WTC11 (cell line): ENCODE results near the gene TRIM65. TPM values are rescaled to one million over a fixed set of nuclear protein-coding genes. Genes with fewer than 3 reads are reported as not detected.

Experiments used
- ATF1 ChIP-seq: sonication (generic); formaldehyde crosslinking; IDR thresholded peaks from 2 replicates; pipeline ENCODE4 v1.8.1; 2023; ENCODE audit warnings: mild to moderate bottlenecking, moderate library complexity, missing genetic modification reagents
- ATF6 ChIP-seq: sonication (generic); formaldehyde crosslinking; IDR thresholded peaks from 2 replicates; pipeline ENCODE4 v1.8.1; 2023; ENCODE audit warnings: mild to moderate bottlenecking, missing genetic modification reagents
- CBFB ChIP-seq: sonication (generic); formaldehyde crosslinking; IDR thresholded peaks from 2 replicates; pipeline ENCODE4 v1.8.1; 2022; ENCODE audit warnings: mild to moderate bottlenecking, low read depth, missing genetic modification reagents
- ELF4 ChIP-seq: sonication (generic); formaldehyde crosslinking; IDR thresholded peaks from 2 replicates; pipeline ENCODE4 v1.8.1; 2022; ENCODE audit warnings: low read depth, mild to moderate bottlenecking, moderate library complexity, missing genetic modification reagents
- EMX1 ChIP-seq: fragments of 250-450 bp; sonication (Bioruptor Pico); IDR thresholded peaks from 2 replicates; pipeline ENCODE4 v1.8.0; 2021; ENCODE audit warnings: mild to moderate bottlenecking
- ERG ChIP-seq: fragments of 250-450 bp; sonication (Bioruptor Pico); IDR thresholded peaks from 2 replicates; pipeline ENCODE4 v1.8.0; 2021; ENCODE audit warnings: mild to moderate bottlenecking
- FOXP1 ChIP-seq: sonication (generic); formaldehyde crosslinking; IDR thresholded peaks from 2 replicates; pipeline ENCODE4 v1.8.0; 2022; ENCODE audit warnings: missing genetic modification reagents, mild to moderate bottlenecking, moderate library complexity, borderline replicate concordance
- IRF1 ChIP-seq: sonication (generic); formaldehyde crosslinking; IDR thresholded peaks from 2 replicates; pipeline ENCODE4 v1.8.0; 2023; ENCODE audit warnings: missing genetic modification reagents
- JAZF1 ChIP-seq: fragments of 250-450 bp; sonication (Bioruptor Pico); IDR thresholded peaks from 2 replicates; pipeline ENCODE4 v1.9.0; 2021; ENCODE audit warnings: moderate library complexity, mild to moderate bottlenecking, inconsistent platforms
- NFATC4 ChIP-seq: fragments of 250-450 bp; sonication (Bioruptor Pico); IDR thresholded peaks from 2 replicates; pipeline ENCODE4 v1.9.0; 2021; ENCODE audit warnings: mild to moderate bottlenecking
- NR3C1 ChIP-seq: sonication (generic); formaldehyde crosslinking; conservative IDR thresholded peaks from 2 replicates; pipeline ENCODE4 v1.8.1; 2023; ENCODE audit warnings: low read depth, mild to moderate bottlenecking, missing genetic modification reagents
- PRRX2 ChIP-seq: fragments of 250-450 bp; sonication (Bioruptor Pico); IDR thresholded peaks from 2 replicates; pipeline ENCODE4 v1.8.0; 2021; ENCODE audit warnings: mild to moderate bottlenecking
- SMAD4 ChIP-seq: sonication (generic); formaldehyde crosslinking; IDR thresholded peaks from 2 replicates; pipeline ENCODE4 v1.8.0; 2022; ENCODE audit warnings: mild to moderate bottlenecking, missing genetic modification reagents
- SOX15 ChIP-seq: fragments of 250-450 bp; sonication (Bioruptor Pico); IDR thresholded peaks from 2 replicates; pipeline ENCODE4 v1.9.0; 2021; ENCODE audit warnings: mild to moderate bottlenecking
- TP53 ChIP-seq: sonication (generic); formaldehyde crosslinking; IDR thresholded peaks from 2 replicates; pipeline ENCODE4 v1.8.1; 2023; ENCODE audit warnings: mild to moderate bottlenecking, missing genetic modification reagents
- USF1 ChIP-seq: sonication (generic); formaldehyde crosslinking; IDR thresholded peaks from 2 replicates; pipeline ENCODE4 v1.8.0; 2022; ENCODE audit warnings: mild to moderate bottlenecking, missing genetic modification reagents
- ZNF219 ChIP-seq: sonication (generic); formaldehyde crosslinking; IDR thresholded peaks from 2 replicates; pipeline ENCODE4 v1.8.0; 2023; ENCODE audit warnings: missing genetic modification reagents, mild to moderate bottlenecking, borderline replicate concordance
- ZNF263 ChIP-seq: sonication (generic); formaldehyde crosslinking; IDR thresholded peaks from 2 replicates; pipeline ENCODE4 v1.8.1; 2022; ENCODE audit warnings: low read depth, mild to moderate bottlenecking, moderate library complexity, missing genetic modification reagents
- ZNF317 ChIP-seq: sonication (generic); formaldehyde crosslinking; IDR thresholded peaks from 2 replicates; pipeline ENCODE4 v1.8.1; 2023; ENCODE audit warnings: low read depth, mild to moderate bottlenecking, moderate library complexity, missing genetic modification reagents, borderline replicate concordance
- ZNF416 ChIP-seq: fragments of 250-450 bp; sonication (Bioruptor Pico); IDR thresholded peaks from 2 replicates; pipeline ENCODE4 v1.9.0; 2021; ENCODE audit warnings: mild to moderate bottlenecking, inconsistent platforms
- ZNF425 ChIP-seq: fragments of 250-450 bp; sonication (Bioruptor Pico); conservative IDR thresholded peaks from 2 replicates; pipeline ENCODE4 v1.9.0; 2021; ENCODE audit warnings: mild to moderate bottlenecking
- ZNF532 ChIP-seq: fragments of 250-450 bp; sonication (Bioruptor Pico); IDR thresholded peaks from 2 replicates; pipeline ENCODE4 v1.9.0; 2021; ENCODE audit warnings: mild to moderate bottlenecking, borderline replicate concordance
- total RNA-seq: library from RNA; stranded (reverse); gene quantifications from 3 replicates; pipeline ENCODE4 v1.2.3, GENCODE V29; 2021
- TF ChIP-seq, protein P1 (sequence below): sonication (generic); formaldehyde crosslinking; IDR thresholded peaks from 2 replicates; pipeline ENCODE4 v1.8.0; 2023; ENCODE audit warnings: missing genetic modification reagents, mild to moderate bottlenecking, borderline replicate concordance

The TRIM65 gene
- total RNA-seq, 1 experiment from 2014 or later = 56.4 TPM

- 0 out of 2 replicates have a peak, but pooled peaks have one; percentile 10 for TF ChIP-seq USF1 (CRISPR knock-in tag)
- TF ChIP-seq ZNF532 (CRISPR knock-in tag) = no peak
- TF ChIP-seq JAZF1 (CRISPR knock-in tag) = no peak
- no peak for TF ChIP-seq IRF1 (CRISPR knock-in tag)
- peak; percentile 72; the same call in 1 of the 2 replicates for TF ChIP-seq ELF4 (CRISPR knock-in tag)
- 0 out of 2 replicates have a peak, but pooled peaks have one; percentile 29 for TF ChIP-seq TP53 (CRISPR knock-in tag)
- no peak; the same call in 1 of the 2 replicates for TF ChIP-seq ATF1 (CRISPR knock-in tag)
- no peak for TF ChIP-seq ZNF263 (CRISPR knock-in tag)
- TF ChIP-seq ZNF425 = no peak
- no peak for TF ChIP-seq ZNF219 (CRISPR knock-in tag)
- TF ChIP-seq PRRX2 = no peak
- TF ChIP-seq, protein P1, sequence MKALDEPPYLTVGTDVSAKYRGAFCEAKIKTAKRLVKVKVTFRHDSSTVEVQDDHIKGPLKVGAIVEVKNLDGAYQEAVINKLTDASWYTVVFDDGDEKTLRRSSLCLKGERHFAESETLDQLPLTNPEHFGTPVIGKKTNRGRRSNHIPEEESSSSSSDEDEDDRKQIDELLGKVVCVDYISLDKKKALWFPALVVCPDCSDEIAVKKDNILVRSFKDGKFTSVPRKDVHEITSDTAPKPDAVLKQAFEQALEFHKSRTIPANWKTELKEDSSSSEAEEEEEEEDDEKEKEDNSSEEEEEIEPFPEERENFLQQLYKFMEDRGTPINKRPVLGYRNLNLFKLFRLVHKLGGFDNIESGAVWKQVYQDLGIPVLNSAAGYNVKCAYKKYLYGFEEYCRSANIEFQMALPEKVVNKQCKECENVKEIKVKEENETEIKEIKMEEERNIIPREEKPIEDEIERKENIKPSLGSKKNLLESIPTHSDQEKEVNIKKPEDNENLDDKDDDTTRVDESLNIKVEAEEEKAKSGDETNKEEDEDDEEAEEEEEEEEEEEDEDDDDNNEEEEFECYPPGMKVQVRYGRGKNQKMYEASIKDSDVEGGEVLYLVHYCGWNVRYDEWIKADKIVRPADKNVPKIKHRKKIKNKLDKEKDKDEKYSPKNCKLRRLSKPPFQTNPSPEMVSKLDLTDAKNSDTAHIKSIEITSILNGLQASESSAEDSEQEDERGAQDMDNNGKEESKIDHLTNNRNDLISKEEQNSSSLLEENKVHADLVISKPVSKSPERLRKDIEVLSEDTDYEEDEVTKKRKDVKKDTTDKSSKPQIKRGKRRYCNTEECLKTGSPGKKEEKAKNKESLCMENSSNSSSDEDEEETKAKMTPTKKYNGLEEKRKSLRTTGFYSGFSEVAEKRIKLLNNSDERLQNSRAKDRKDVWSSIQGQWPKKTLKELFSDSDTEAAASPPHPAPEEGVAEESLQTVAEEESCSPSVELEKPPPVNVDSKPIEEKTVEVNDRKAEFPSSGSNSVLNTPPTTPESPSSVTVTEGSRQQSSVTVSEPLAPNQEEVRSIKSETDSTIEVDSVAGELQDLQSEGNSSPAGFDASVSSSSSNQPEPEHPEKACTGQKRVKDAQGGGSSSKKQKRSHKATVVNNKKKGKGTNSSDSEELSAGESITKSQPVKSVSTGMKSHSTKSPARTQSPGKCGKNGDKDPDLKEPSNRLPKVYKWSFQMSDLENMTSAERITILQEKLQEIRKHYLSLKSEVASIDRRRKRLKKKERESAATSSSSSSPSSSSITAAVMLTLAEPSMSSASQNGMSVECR (CRISPR knock-in tag) = 0 out of 2 replicates have a peak, but pooled peaks have one; percentile 11
- TF ChIP-seq ZNF416 (CRISPR knock-in tag) = 0 out of 2 replicates have a peak, but pooled peaks have one; percentile 54
- no peak for TF ChIP-seq NFATC4
- TF ChIP-seq SOX15 (CRISPR knock-in tag) = no peak
- no peak for TF ChIP-seq EMX1
- TF ChIP-seq ERG (CRISPR knock-in tag) = no peak
- TF ChIP-seq ATF6 (CRISPR knock-in tag) = no peak
- TF ChIP-seq NR3C1 (CRISPR knock-in tag) = no peak
- 0 out of 2 replicates have a peak, but pooled peaks have one; percentile 53 for TF ChIP-seq ZNF317 (CRISPR knock-in tag)
- no peak; the same call in 1 of the 2 replicates for TF ChIP-seq FOXP1 (CRISPR knock-in tag)
- no peak for TF ChIP-seq CBFB (CRISPR knock-in tag)
- no peak for TF ChIP-seq SMAD4 (CRISPR knock-in tag)
Measured at GRCh38 chr17:75904749-75905521, 8.2 kb upstream of the TRIM65 start, which contains the start of gene MRPL38 (continued).
